ENCODE measurements around the gene SNAP25.

Gene SNAP25

GRCh38 chr20:10303852-10304251 is 85.2 kb downstream of the SNAP25 start:
- Histone ChIP-seq H3K27me3 (ENCODE audit: control insufficient read depth, insufficient read depth, low read length) (no peaks in the 10 kb centered on the region), H3K36me3 (ENCODE audit: control insufficient read depth, insufficient read depth, low read length) (no peaks in the 10 kb centered on the region), H3K4me3 (ENCODE audit: low read length) (no peak overlapping the region), H3K9ac (ENCODE audit: low read length) (no peak overlapping the region), H3K27ac (ENCODE audit: low read depth, low read length) (no peak overlapping the region), H3K4me1 (ENCODE audit: control insufficient read depth, insufficient read depth, low read length) (no peaks in the 10 kb centered on the region)

- H3K27me3 ChIP-seq (ENCODE audit: control insufficient read depth, insufficient read depth, low read length) = no peaks in the 10 kb centered on the region
- H3K36me3 ChIP-seq (ENCODE audit: control insufficient read depth, insufficient read depth, low read length) = no peaks in the 10 kb centered on the region
- H3K27ac ChIP-seq (ENCODE audit: low read depth, low read length) = no peak overlapping the region
- H3K9ac ChIP-seq (ENCODE audit: low read length) = no peak overlapping the region
- H3K4me3 ChIP-seq (ENCODE audit: low read length) = no peak overlapping the region
- H3K4me1 ChIP-seq (ENCODE audit: control insufficient read depth, insufficient read depth, low read length) = no peaks in the 10 kb centered on the region
These were observed 85.9 kb downstream of the SNAP25 start for GRCh38 chr20:10304471-10305046.

GRCh38 chr20:10306440-10307358 is 88.1 kb downstream of the SNAP25 start:
- Histone ChIP-seq H3K27ac (ENCODE audit: low read depth, low read length) (no peak overlapping the region), H3K36me3 (ENCODE audit: control insufficient read depth, insufficient read depth, low read length) (no peaks in the 10 kb centered on the region), H3K9ac (ENCODE audit: low read length) (no peak overlapping the region), H3K27me3 (ENCODE audit: control insufficient read depth, insufficient read depth, low read length) (no peaks in the 10 kb centered on the region), H3K4me1 (ENCODE audit: control insufficient read depth, insufficient read depth, low read length) (no peaks in the 10 kb centered on the region), H3K4me3 (ENCODE audit: low read length) (no peak overlapping the region)

GRCh38 chr20:10307359-10307735 is 88.7 kb downstream of the SNAP25 start:
- no peak overlapping the region for H3K9ac ChIP-seq (ENCODE audit: low read length)
- no peaks in the 10 kb centered on the region for H3K36me3 ChIP-seq (ENCODE audit: control insufficient read depth, insufficient read depth, low read length)
- no peaks in the 10 kb centered on the region for H3K4me1 ChIP-seq (ENCODE audit: control insufficient read depth, insufficient read depth, low read length)
- H3K27ac ChIP-seq (ENCODE audit: low read depth, low read length) = no peak overlapping the region
- H3K4me3 ChIP-seq (ENCODE audit: low read length) = no peak overlapping the region
- no peaks in the 10 kb centered on the region for H3K27me3 ChIP-seq (ENCODE audit: control insufficient read depth, insufficient read depth, low read length)

- Histone ChIP-seq H3K36me3 (ENCODE audit: control insufficient read depth, insufficient read depth, low read length) (no peaks in the 10 kb centered on the region), H3K27ac (ENCODE audit: low read depth, low read length) (no peak overlapping the region), H3K4me3 (ENCODE audit: low read length) (no peak overlapping the region)
These were observed 90.0 kb downstream of the SNAP25 start for GRCh38 chr20:10308652-10309051.

DNA sequence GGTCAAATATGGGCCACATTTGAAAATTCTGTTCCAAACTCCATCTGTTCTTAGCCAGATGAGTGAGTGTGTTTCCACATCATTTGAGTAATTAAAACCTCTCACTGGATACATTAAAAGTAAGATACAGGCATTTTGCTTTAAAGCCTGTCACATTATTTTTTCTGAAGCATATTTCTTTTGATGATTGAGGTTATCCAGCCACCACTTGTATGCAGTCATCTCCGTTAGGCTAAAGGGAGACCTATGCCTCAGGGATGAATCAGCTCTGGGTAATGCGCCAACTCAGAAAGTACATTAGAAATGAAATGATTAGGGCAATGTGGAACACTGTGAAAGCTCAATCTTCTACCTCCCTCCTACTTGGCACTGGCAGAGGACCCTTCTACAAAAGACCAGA is 90.7 kb downstream of the SNAP25 start:
- Histone ChIP-seq H3K27me3 (ENCODE audit: control insufficient read depth, insufficient read depth, low read length) (no peaks in the 10 kb centered on the region), H3K4me1 (ENCODE audit: control insufficient read depth, insufficient read depth, low read length) (no peaks in the 10 kb centered on the region), H3K27ac (ENCODE audit: low read depth, low read length) (no peak overlapping the region), H3K36me3 (ENCODE audit: control insufficient read depth, insufficient read depth, low read length) (no peaks in the 10 kb centered on the region), H3K9ac (ENCODE audit: low read length) (no peak overlapping the region), H3K4me3 (ENCODE audit: low read length) (no peak overlapping the region)

More at GRCh38 chr20:10308652-10309051, 90.0 kb downstream of the SNAP25 start:
- no peaks in the 10 kb centered on the region for H3K27me3 ChIP-seq (ENCODE audit: control insufficient read depth, insufficient read depth, low read length)
- H3K9ac ChIP-seq (ENCODE audit: low read length) = no peak overlapping the region
- H3K4me1 ChIP-seq (ENCODE audit: control insufficient read depth, insufficient read depth, low read length) = no peaks in the 10 kb centered on the region

GRCh38 chr20:10312111-10312510 is 93.5 kb downstream of the SNAP25 start:
- no peak overlapping the region for H3K9ac ChIP-seq (ENCODE audit: low read length)
- H3K36me3 ChIP-seq (ENCODE audit: control insufficient read depth, insufficient read depth, low read length) = no peaks in the 10 kb centered on the region
- no peaks in the 10 kb centered on the region for H3K4me1 ChIP-seq (ENCODE audit: control insufficient read depth, insufficient read depth, low read length)
- no peak overlapping the region for H3K4me3 ChIP-seq (ENCODE audit: low read length)
- H3K27ac ChIP-seq (ENCODE audit: low read depth, low read length) = no peak overlapping the region
- H3K27me3 ChIP-seq (ENCODE audit: control insufficient read depth, insufficient read depth, low read length) = no peaks in the 10 kb centered on the region

- Histone ChIP-seq H3K27ac (ENCODE audit: low read depth, low read length) (no peak overlapping the region), H3K36me3 (ENCODE audit: control insufficient read depth, insufficient read depth, low read length) (no peaks in the 10 kb centered on the region), H3K4me1 (ENCODE audit: control insufficient read depth, insufficient read depth, low read length) (no peaks in the 10 kb centered on the region), H3K4me3 (ENCODE audit: low read length) (no peak overlapping the region), H3K27me3 (ENCODE audit: control insufficient read depth, insufficient read depth, low read length) (no peaks in the 10 kb centered on the region), H3K9ac (ENCODE audit: low read length) (no peak overlapping the region)
These were observed 94.6 kb downstream of the SNAP25 start for GRCh38 chr20:10313215-10313614.

DNA sequence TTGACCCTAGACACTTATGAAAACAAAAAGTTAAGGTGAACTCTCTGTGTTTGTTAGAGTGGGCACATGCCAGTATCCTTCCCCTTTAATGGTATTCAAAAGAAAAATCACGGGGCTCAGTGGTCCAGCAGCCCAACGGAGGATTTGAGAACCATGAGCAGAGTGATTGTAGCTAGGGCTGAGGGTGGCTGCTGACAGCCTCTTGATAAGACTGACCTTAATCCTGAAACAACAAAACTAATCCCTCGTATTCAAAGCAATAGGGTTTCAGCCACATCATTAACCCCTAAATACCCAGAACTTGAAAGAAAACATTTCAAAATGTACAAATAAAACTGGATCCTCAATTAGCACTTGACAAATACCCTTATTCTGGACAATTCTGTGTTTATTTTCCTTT is 95.1 kb downstream of the SNAP25 start:
- no peak overlapping the region for H3K27ac ChIP-seq (ENCODE audit: low read depth, low read length)
- H3K27me3 ChIP-seq (ENCODE audit: control insufficient read depth, insufficient read depth, low read length) = no peaks in the 10 kb centered on the region
- H3K36me3 ChIP-seq (ENCODE audit: control insufficient read depth, insufficient read depth, low read length) = no peaks in the 10 kb centered on the region
- no peak overlapping the region for H3K9ac ChIP-seq (ENCODE audit: low read length)
- no peaks in the 10 kb centered on the region for H3K4me1 ChIP-seq (ENCODE audit: control insufficient read depth, insufficient read depth, low read length)
- no peak overlapping the region for H3K4me3 ChIP-seq (ENCODE audit: low read length)

- H3K27ac ChIP-seq (ENCODE audit: low read depth, low read length) = no peak overlapping the region
- H3K9ac ChIP-seq (ENCODE audit: low read length) = no peak overlapping the region
- H3K27me3 ChIP-seq (ENCODE audit: control insufficient read depth, insufficient read depth, low read length) = no peaks in the 10 kb centered on the region
- H3K36me3 ChIP-seq (ENCODE audit: control insufficient read depth, insufficient read depth, low read length) = no peaks in the 10 kb centered on the region
- no peaks in the 10 kb centered on the region for H3K4me1 ChIP-seq (ENCODE audit: control insufficient read depth, insufficient read depth, low read length)
- H3K4me3 ChIP-seq (ENCODE audit: low read length) = no peak overlapping the region
These were observed 95.6 kb downstream of the SNAP25 start for GRCh38 chr20:10314198-10314597.

DNA sequence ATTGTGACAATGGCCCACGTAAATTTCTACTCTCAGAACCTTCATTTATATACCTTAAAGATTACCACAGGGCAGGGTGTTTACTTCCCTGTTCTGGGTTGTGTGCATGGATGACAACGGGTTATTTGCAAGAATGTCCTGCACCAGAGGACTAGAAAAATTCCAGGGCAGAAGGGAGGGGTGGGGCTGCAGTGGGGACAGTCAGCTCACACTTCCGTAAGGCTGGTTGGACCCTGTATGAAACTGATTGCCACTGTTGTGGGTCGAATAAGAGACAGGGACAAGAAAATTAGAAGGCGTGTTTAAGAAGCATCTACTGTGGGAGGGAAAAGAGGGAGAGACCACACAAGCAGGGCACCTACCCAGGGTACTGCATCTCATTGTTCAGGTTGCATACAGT is 96.5 kb downstream of the SNAP25 start:
- Histone ChIP-seq H3K4me3 (ENCODE audit: low read length) (no peak overlapping the region), H3K4me1 (ENCODE audit: control insufficient read depth, insufficient read depth, low read length) (no peaks in the 10 kb centered on the region), H3K27ac (ENCODE audit: low read depth, low read length) (no peak overlapping the region), H3K27me3 (ENCODE audit: control insufficient read depth, insufficient read depth, low read length) (no peaks in the 10 kb centered on the region), H3K36me3 (ENCODE audit: control insufficient read depth, insufficient read depth, low read length) (no peaks in the 10 kb centered on the region), H3K9ac (ENCODE audit: low read length) (no peak overlapping the region)

GRCh38 chr20:10316582-10316981 is 98.0 kb downstream of the SNAP25 start:
- Histone ChIP-seq H3K4me3 (ENCODE audit: low read length) (no peak overlapping the region), H3K9ac (ENCODE audit: low read length) (no peak overlapping the region), H3K27ac (ENCODE audit: low read depth, low read length) (no peak overlapping the region), H3K36me3 (ENCODE audit: control insufficient read depth, insufficient read depth, low read length) (no peaks in the 10 kb centered on the region), H3K4me1 (ENCODE audit: control insufficient read depth, insufficient read depth, low read length) (no peaks in the 10 kb centered on the region), H3K27me3 (ENCODE audit: control insufficient read depth, insufficient read depth, low read length) (no peaks in the 10 kb centered on the region)
